ENCODE results near the gene GNAO1.

The GNAO1 gene

DNA sequence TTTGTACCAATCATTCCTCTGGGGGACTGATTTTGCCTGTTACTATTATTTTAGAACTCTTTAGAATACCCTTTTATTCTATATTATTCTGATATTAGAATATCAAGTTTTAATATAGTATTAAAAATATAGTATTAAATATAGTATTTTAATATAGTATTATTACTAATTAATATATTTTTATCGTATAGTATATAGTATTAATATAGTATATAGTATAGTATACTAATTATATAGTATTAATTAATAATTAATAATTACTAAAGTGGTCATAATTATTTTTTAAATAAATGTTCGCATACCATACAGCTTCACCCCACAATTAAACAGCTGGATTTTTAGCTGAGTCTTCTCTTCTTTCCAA, 73.3 kb downstream of the GNAO1 start:
- WGBS (ENCODE audit: extremely low coverage, insufficient coverage, low lambda C conversion rate), result no CpG with 5 or more reads among the region's 2 CpGs
- H3K4ac ChIP-seq (ENCODE audit: low read depth, low read length), result no peak overlapping the region
- H3K4me3 ChIP-seq (ENCODE audit: low read length), result no peak overlapping the region
- no peak overlapping the region for H2BK15ac ChIP-seq (replicated peaks; ENCODE audit: low read depth)
- H2BK5ac ChIP-seq (ENCODE audit: low read length), result no peak overlapping the region
- H3K23ac ChIP-seq (ENCODE audit: low read length), result no peak overlapping the region
- no peaks in the 10 kb centered on the region for H3K36me3 ChIP-seq (ENCODE audit: control insufficient read depth, insufficient read depth, low read length)
- H3K4me1 ChIP-seq (ENCODE audit: control insufficient read depth, low read depth, low read length), result peaks cover under 1% of the 10 kb centered on the region
- no peak overlapping the region for H3K18ac ChIP-seq (ENCODE audit: low read length)
- H2AK5ac ChIP-seq (ENCODE audit: low read length), result no peak overlapping the region
- no peaks in the 10 kb centered on the region for H3K27me3 ChIP-seq (ENCODE audit: insufficient read depth, low read length, poor library complexity)
- H3K9ac ChIP-seq (ENCODE audit: low read length), result no peak overlapping the region
- H3K4me2 ChIP-seq (ENCODE audit: low read length), result no peak overlapping the region
- H3K56ac ChIP-seq (ENCODE audit: low read length), result no peak overlapping the region
- H3K27ac ChIP-seq (ENCODE audit: low read depth, low read length), result no peak overlapping the region
- no peak overlapping the region for H4K8ac ChIP-seq (ENCODE audit: low read depth, low read length)
- no peak for DNase-seq
- H3K79me1 ChIP-seq (ENCODE audit: low read length), result no peaks in the 10 kb centered on the region
- H4K5ac ChIP-seq (ENCODE audit: low read length), result no peak overlapping the region
- H2BK120ac ChIP-seq (ENCODE audit: low read depth, low read length), result no peak overlapping the region
- no peaks in the 10 kb centered on the region for H3K79me2 ChIP-seq (ENCODE audit: control insufficient read depth, insufficient read depth, low read length)

DNA sequence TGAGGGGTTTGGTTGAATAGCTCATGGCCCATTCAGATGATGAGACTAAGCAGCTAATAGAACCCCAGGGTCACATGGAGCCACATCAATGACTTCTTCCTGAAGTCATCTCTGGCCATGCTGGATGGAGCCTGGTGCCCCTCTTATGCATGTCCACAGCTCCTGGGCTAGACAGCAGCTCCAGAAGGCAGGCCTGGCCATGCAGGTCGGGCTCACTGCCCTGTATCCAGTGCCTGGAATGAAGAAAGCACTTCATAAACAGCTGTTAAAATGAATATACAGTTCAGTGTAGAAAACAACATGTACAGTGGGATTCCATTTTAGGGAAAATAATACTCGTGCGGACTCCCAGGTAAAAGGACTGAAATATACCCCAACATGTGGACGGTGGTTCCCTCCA, 73.9 kb downstream of the GNAO1 start:
- WGBS (ENCODE audit: extremely low coverage, insufficient coverage, low lambda C conversion rate), result no CpG with 5 or more reads among the region's 4 CpGs
- H3K4me1 ChIP-seq (ENCODE audit: control insufficient read depth, low read depth, low read length), result peaks cover 3% of the 10 kb centered on the region

DNA sequence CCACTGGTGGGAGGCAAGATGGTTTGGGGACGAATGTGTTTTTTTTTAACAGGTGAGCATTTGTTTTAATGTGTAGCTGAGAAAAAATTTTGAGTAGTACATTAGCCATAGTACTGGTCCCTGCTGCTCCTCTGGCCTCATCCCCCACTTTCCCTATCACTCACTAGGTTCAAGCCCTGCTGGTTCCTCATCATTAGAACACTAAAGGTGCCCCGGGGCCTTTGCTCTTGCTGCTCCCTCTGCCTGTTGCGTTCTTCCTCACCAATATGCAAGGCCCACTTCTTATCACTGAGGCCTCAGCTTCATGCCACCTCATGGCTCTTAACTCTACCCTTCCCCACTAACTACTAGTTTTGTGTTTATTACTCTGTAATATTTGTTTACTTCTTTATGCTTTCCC, 74.5 kb downstream of the GNAO1 start:
- H3K56ac ChIP-seq (ENCODE audit: low read length), result no peak overlapping the region

More for the DNA sequence above, 73.9 kb downstream of the GNAO1 start:
- Histone ChIP-seq H3K4me2 (ENCODE audit: low read length) (no peak overlapping the region), H3K79me2 (ENCODE audit: control insufficient read depth, insufficient read depth, low read length) (no peaks in the 10 kb centered on the region), H2BK5ac (ENCODE audit: low read length) (no peak overlapping the region), H3K18ac (ENCODE audit: low read length) (no peak overlapping the region), H3K56ac (ENCODE audit: low read length) (no peak overlapping the region), H4K5ac (ENCODE audit: low read length) (no peak overlapping the region), H3K27ac (ENCODE audit: low read depth, low read length) (no peak overlapping the region), H3K23ac (ENCODE audit: low read length) (no peak overlapping the region), H3K4ac (ENCODE audit: low read depth, low read length) (no peak overlapping the region), H2AK5ac (ENCODE audit: low read length) (no peak overlapping the region), H3K27me3 (ENCODE audit: insufficient read depth, low read length, poor library complexity) (no peaks in the 10 kb centered on the region), H3K9ac (ENCODE audit: low read length) (no peak overlapping the region), H2BK15ac (replicated peaks; ENCODE audit: low read depth) (no peak overlapping the region), H3K36me3 (ENCODE audit: control insufficient read depth, insufficient read depth, low read length) (no peaks in the 10 kb centered on the region), H3K79me1 (ENCODE audit: low read length) (no peaks in the 10 kb centered on the region), H4K8ac (ENCODE audit: low read depth, low read length) (no peak overlapping the region), H3K4me3 (ENCODE audit: low read length) (no peak overlapping the region), H2BK120ac (ENCODE audit: low read depth, low read length) (no peak overlapping the region)
- no peak for DNase-seq

DNA sequence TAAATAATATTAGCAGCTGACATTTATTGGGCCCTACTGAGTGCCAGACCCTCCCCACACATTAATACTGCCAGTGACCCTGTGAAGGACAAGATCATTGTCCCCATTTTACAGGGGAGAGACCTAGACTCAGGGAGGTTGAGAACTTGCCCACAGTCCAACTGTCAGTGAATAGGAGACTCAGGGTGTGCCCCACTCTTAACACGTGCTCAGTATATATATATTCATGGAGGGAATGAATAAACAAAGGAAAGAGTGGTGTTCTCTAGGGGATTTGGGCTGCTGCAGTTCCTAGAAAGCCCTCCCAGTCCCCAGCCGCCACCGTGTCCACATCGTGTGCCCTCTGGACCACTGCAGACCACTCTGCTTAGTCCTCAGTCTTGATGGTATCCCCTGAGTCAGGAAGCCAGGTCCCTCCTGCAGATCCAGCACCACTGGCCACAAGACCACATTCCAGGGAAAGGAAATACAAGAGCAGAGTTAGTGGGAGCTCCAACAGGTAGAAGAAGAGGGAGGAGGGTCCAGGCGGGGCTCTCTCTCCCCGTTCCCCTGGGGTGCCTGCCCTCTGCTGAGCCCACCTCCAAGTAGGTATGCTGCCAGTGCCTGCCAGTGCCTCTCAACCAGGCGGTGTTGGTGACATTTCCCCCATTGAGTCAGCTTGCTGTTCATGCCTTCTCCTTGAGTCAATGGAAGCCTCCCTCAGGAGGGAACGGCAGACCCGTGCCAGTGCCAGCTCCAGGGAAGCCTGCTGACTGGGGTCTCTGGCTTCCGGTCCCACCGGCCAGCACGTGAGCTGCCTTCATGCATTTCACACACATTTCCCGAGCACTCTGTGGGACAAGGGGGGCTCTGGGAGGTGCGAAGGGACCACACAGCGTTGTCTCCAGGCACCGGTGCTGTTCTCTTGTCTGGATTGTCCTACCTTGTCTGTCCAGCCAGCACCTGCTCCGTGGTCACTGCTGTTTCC, 75.6 kb downstream of the GNAO1 start:
- no peak for DNase-seq
- peaks cover 3% of the 10 kb centered on the region for H3K4me1 ChIP-seq (ENCODE audit: control insufficient read depth, low read depth, low read length)
- no peak overlapping the region for H2BK15ac ChIP-seq (replicated peaks; ENCODE audit: low read depth)
- H3K27me3 ChIP-seq (ENCODE audit: insufficient read depth, low read length, poor library complexity), result no peaks in the 10 kb centered on the region
- no peak overlapping the region for H2BK5ac ChIP-seq (ENCODE audit: low read length)
- no peak overlapping the region for H4K5ac ChIP-seq (ENCODE audit: low read length)
- no peak overlapping the region for H3K4me3 ChIP-seq (ENCODE audit: low read length)
- no peak overlapping the region for H3K18ac ChIP-seq (ENCODE audit: low read length)
- H3K4me2 ChIP-seq (ENCODE audit: low read length), result no peak overlapping the region
- H3K56ac ChIP-seq (ENCODE audit: low read length), result no peak overlapping the region
- H3K23ac ChIP-seq (ENCODE audit: low read length), result no peak overlapping the region
- H2AK5ac ChIP-seq (ENCODE audit: low read length), result no peak overlapping the region
- H3K79me1 ChIP-seq (ENCODE audit: low read length), result no peaks in the 10 kb centered on the region
- H2BK120ac ChIP-seq (ENCODE audit: low read depth, low read length), result no peak overlapping the region
- no peak overlapping the region for H3K27ac ChIP-seq (ENCODE audit: low read depth, low read length)
- H3K4ac ChIP-seq (ENCODE audit: low read depth, low read length), result no peak overlapping the region
- no peak overlapping the region for H4K8ac ChIP-seq (ENCODE audit: low read depth, low read length)
- no peaks in the 10 kb centered on the region for H3K36me3 ChIP-seq (ENCODE audit: control insufficient read depth, insufficient read depth, low read length)
- WGBS (ENCODE audit: extremely low coverage, insufficient coverage, low lambda C conversion rate), result no CpG with 5 or more reads among the region's 17 CpGs
- no peaks in the 10 kb centered on the region for H3K79me2 ChIP-seq (ENCODE audit: control insufficient read depth, insufficient read depth, low read length)
- H3K9ac ChIP-seq (ENCODE audit: low read length), result no peak overlapping the region

More for the DNA sequence above, 74.5 kb downstream of the GNAO1 start:
- H2AK5ac ChIP-seq (ENCODE audit: low read length), result no peak overlapping the region
- no peak for DNase-seq
- H3K27ac ChIP-seq (ENCODE audit: low read depth, low read length), result no peak overlapping the region
- H3K79me1 ChIP-seq (ENCODE audit: low read length), result no peaks in the 10 kb centered on the region
- no peak overlapping the region for H2BK120ac ChIP-seq (ENCODE audit: low read depth, low read length)
- no peaks in the 10 kb centered on the region for H3K36me3 ChIP-seq (ENCODE audit: control insufficient read depth, insufficient read depth, low read length)
- H3K79me2 ChIP-seq (ENCODE audit: control insufficient read depth, insufficient read depth, low read length), result no peaks in the 10 kb centered on the region
- no peak overlapping the region for H3K4ac ChIP-seq (ENCODE audit: low read depth, low read length)
- no peak overlapping the region for H2BK5ac ChIP-seq (ENCODE audit: low read length)
- H3K4me1 ChIP-seq (ENCODE audit: control insufficient read depth, low read depth, low read length), result peaks cover 3% of the 10 kb centered on the region
- no peak overlapping the region for H3K9ac ChIP-seq (ENCODE audit: low read length)
- H3K4me3 ChIP-seq (ENCODE audit: low read length), result no peak overlapping the region
- no CpG with 5 or more reads among the region's 3 CpGs for WGBS (ENCODE audit: extremely low coverage, insufficient coverage, low lambda C conversion rate)
- H4K5ac ChIP-seq (ENCODE audit: low read length), result no peak overlapping the region
- H3K23ac ChIP-seq (ENCODE audit: low read length), result no peak overlapping the region
- no peak overlapping the region for H3K18ac ChIP-seq (ENCODE audit: low read length)
- H4K8ac ChIP-seq (ENCODE audit: low read depth, low read length), result no peak overlapping the region
- no peak overlapping the region for H2BK15ac ChIP-seq (replicated peaks; ENCODE audit: low read depth)
- no peak overlapping the region for H3K4me2 ChIP-seq (ENCODE audit: low read length)
- no peaks in the 10 kb centered on the region for H3K27me3 ChIP-seq (ENCODE audit: insufficient read depth, low read length, poor library complexity)

DNA sequence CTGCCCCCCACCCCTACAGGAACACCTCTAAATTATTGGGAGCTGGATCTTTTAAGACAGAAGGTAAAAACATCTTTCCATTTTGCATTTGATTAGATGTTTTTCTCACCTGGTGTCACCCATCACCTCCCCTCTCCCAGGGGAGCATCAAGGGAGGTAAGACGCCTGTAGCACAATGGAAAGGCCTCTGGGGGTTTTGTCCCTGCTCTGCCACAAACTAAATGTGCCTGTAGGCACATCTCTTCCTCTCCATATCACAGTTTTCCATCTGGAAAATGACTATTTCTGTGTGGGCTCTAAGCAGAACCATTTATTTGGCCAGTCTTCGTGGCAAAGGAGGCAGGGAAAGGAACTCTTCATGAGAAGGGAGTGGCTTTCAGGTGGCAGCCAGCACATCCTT, 76.6 kb downstream of the GNAO1 start:
- Histone ChIP-seq H3K79me2 (ENCODE audit: control insufficient read depth, insufficient read depth, low read length) (no peaks in the 10 kb centered on the region), H2BK120ac (ENCODE audit: low read depth, low read length) (no peak overlapping the region), H4K8ac (ENCODE audit: low read depth, low read length) (no peak overlapping the region), H3K79me1 (ENCODE audit: low read length) (no peaks in the 10 kb centered on the region), H3K9ac (ENCODE audit: low read length) (no peak overlapping the region), H4K5ac (ENCODE audit: low read length) (no peak overlapping the region), H3K56ac (ENCODE audit: low read length) (no peak overlapping the region), H2BK15ac (replicated peaks; ENCODE audit: low read depth) (no peak overlapping the region), H3K4me1 (ENCODE audit: control insufficient read depth, low read depth, low read length) (peaks cover 3% of the 10 kb centered on the region), H3K36me3 (ENCODE audit: control insufficient read depth, insufficient read depth, low read length) (no peaks in the 10 kb centered on the region), H3K18ac (ENCODE audit: low read length) (no peak overlapping the region), H3K4me3 (ENCODE audit: low read length) (no peak overlapping the region), H2BK5ac (ENCODE audit: low read length) (no peak overlapping the region), H3K27me3 (ENCODE audit: insufficient read depth, low read length, poor library complexity) (no peaks in the 10 kb centered on the region), H3K4me2 (ENCODE audit: low read length) (no peak overlapping the region), H3K23ac (ENCODE audit: low read length) (no peak overlapping the region), H3K4ac (ENCODE audit: low read depth, low read length) (no peak overlapping the region), H2AK5ac (ENCODE audit: low read length) (no peak overlapping the region), H3K27ac (ENCODE audit: low read depth, low read length) (no peak overlapping the region)
- DNase-seq, result no peak
- no CpG with 5 or more reads among the region's 2 CpGs for WGBS (ENCODE audit: extremely low coverage, insufficient coverage, low lambda C conversion rate)

Measured in mesendoderm (in vitro differentiated cells).